CD14-positive monocyte (primary cell): Measurements from ENCODE around the gene ARPC5L. TPM values are rescaled to one million over a fixed set of nuclear protein-coding genes. Genes with fewer than 3 reads are reported as not detected.

ENCODE experiments used
- DNase-seq, 3 donors: peaks; one replicate each; pipeline ENCODE4 v3.0.0-alpha.2; 2011 to 2022
- H2AFZ ChIP-seq: 2 replicates; pipeline ENCODE4 v1.6.0; 2012; ENCODE audit warnings: mild to moderate bottlenecking, low read depth, low read length, inconsistent platforms; ENCODE audit not compliant: insufficient read depth, poor library complexity, severe bottlenecking
- H3K27ac ChIP-seq, 2 donors: 1 replicate in 1 of 2; 2 replicates in 1 of 2; pipeline ENCODE4 v1.5.1; 2012 to 2013; ENCODE audit warnings: low read length in 2 of 2, control low read depth in 1 of 2, inconsistent platforms in 1 of 2, low read depth in 1 of 2, mild to moderate bottlenecking in 1 of 2
- H3K27me3 ChIP-seq, 2 donors: one replicate each; pipeline versions ENCODE4 v1.6.0 to v1.6.1; 2011 to 2013; ENCODE audit warnings: low read length in 2 of 2; ENCODE audit not compliant: control insufficient read depth in 2 of 2, insufficient read depth in 2 of 2
- H3K36me3 ChIP-seq, 2 donors: replicated peaks in 1 of 2; 1 replicate in 1 of 2; 2 replicates in 1 of 2; pipeline versions ENCODE4 v1.5.1 to v1.6.1; 2012 to 2013; ENCODE audit warnings: low read length in 2 of 2, control low read depth in 1 of 2, inconsistent platforms in 1 of 2, mild to moderate bottlenecking in 1 of 2; ENCODE audit not compliant: insufficient read depth in 2 of 2, control insufficient read depth in 1 of 2
- H3K4me1 ChIP-seq, 2 donors: 1 replicate in 1 of 2; 2 replicates in 1 of 2; pipeline versions ENCODE4 v1.5.1 to v1.6.1; 2012 to 2013; ENCODE audit warnings: low read length in 2 of 2, control low read depth in 1 of 2, inconsistent platforms in 1 of 2, mild to moderate bottlenecking in 1 of 2, moderate library complexity in 1 of 2; ENCODE audit not compliant: insufficient read depth in 2 of 2, control insufficient read depth in 1 of 2
- H3K4me2 ChIP-seq: replicated peaks from 2 replicates; pipeline ENCODE3; 2012; ENCODE audit warnings: low read length, moderate library complexity, mild to moderate bottlenecking; ENCODE audit not compliant: poor library complexity, severe bottlenecking; ENCODE audit errors: extremely low read depth
- H3K4me3 ChIP-seq, 3 experiments: fragments of 200-600 bp in 1 of 3; sonication (generic) in 1 of 3; replicated peaks in 1 of 3; 1 replicate in 2 of 3; 2 replicates in 1 of 3; pipeline ENCODE4 v1.5.1; 2011 to 2013; ENCODE audit warnings: low read length in 3 of 3, mild to moderate bottlenecking in 3 of 3, control low read depth in 2 of 3, low read depth in 2 of 3, inconsistent platforms in 1 of 3, moderate library complexity in 1 of 3
- H3K79me2 ChIP-seq: 2 replicates; pipeline ENCODE4 v1.6.0; 2012; ENCODE audit warnings: mild to moderate bottlenecking, control low read depth, inconsistent platforms, low read length, moderate library complexity; ENCODE audit not compliant: insufficient read depth
- H3K9ac ChIP-seq: 2 replicates; pipeline ENCODE4 v1.6.0; 2017; ENCODE audit warnings: low read length, mild to moderate bottlenecking; ENCODE audit not compliant: insufficient read depth, poor library complexity, severe bottlenecking
- H3K9me3 ChIP-seq, 2 donors: replicated peaks in 1 of 2; 1 replicate in 1 of 2; 2 replicates in 1 of 2; pipeline versions ENCODE4 v1.5.1 to v1.6.1; 2012 to 2013; ENCODE audit warnings: low read length in 2 of 2, control low read depth in 1 of 2; ENCODE audit not compliant: control insufficient read depth in 1 of 2, insufficient read depth in 1 of 2
- H4K20me1 ChIP-seq: 2 replicates; pipeline ENCODE4 v1.6.0; 2012; ENCODE audit warnings: mild to moderate bottlenecking, low read length, control low read depth, moderate library complexity; ENCODE audit not compliant: insufficient read depth
- H3K27ac Mint-ChIP-seq, 7 donors: one replicate each; pipeline ENCODE4 v1.8.0; 2020; ENCODE audit warnings: mild to moderate bottlenecking in 7 of 7, mixed read lengths in 7 of 7, moderate library complexity in 6 of 7, inconsistent platforms in 2 of 7
- H3K27me3 Mint-ChIP-seq, 3 donors: one replicate each; pipeline ENCODE4 v1.8.0; 2021 to 2022; ENCODE audit warnings: low read depth in 3 of 3, mild to moderate bottlenecking in 3 of 3, mixed read lengths in 3 of 3, moderate library complexity in 3 of 3, inconsistent platforms in 1 of 3
- H3K36me3 Mint-ChIP-seq, 2 donors: one replicate each; pipeline ENCODE4 v1.8.0; 2020; ENCODE audit warnings: mixed read lengths in 2 of 2, inconsistent platforms in 1 of 2, mild to moderate bottlenecking in 1 of 2
- H3K4me1 Mint-ChIP-seq: one replicate; pipeline ENCODE4 v1.8.0; 2020; ENCODE audit warnings: mild to moderate bottlenecking, mixed read lengths
- H3K4me3 Mint-ChIP-seq, 2 donors: one replicate each; pipeline ENCODE4 v1.8.0; 2020; ENCODE audit warnings: mild to moderate bottlenecking in 2 of 2, mixed read lengths in 2 of 2, moderate library complexity in 1 of 2
- H3K9me3 Mint-ChIP-seq, 7 donors: one replicate each; pipeline ENCODE4 v1.8.0; 2020 to 2022; ENCODE audit warnings: mixed read lengths in 7 of 7, mild to moderate bottlenecking in 6 of 7, moderate library complexity in 6 of 7, inconsistent platforms in 2 of 7
- CTCF ChIP-seq: fragments of 200-600 bp; IDR thresholded peaks from one replicate; pipeline ENCODE4 v1.8.0; 2022; ENCODE audit warnings: antibody characterized with exemption, mild to moderate bottlenecking
- WGBS: methylation state at CpG from one replicate; pipeline ENCODE4 v1.1.5; 2013; ENCODE audit warnings: missing lambda C conversion rate; ENCODE audit not compliant: insufficient coverage; 5-methylcytosine and 5-hydroxymethylcytosine counted together
- intact Hi-C, 2 donors: fragments of 100-400 bp; cut with micrococcal nuclease; formaldehyde crosslinking; loops; one replicate each; pipeline versions ENCODE4 v1.15.0 to v1.15.1; 2023
- polyA plus RNA-seq, 3 donors: library from polyadenylated mRNA; depleted of rRNA in 1 of 3; unstranded in 2 of 3; stranded (reverse) in 1 of 3; fragments of 300-500 nt in 2 of 3; fragments of >200 nt in 1 of 3; fragmentation: Illumina TruSeq in 2 of 3; gene quantifications; 1 replicate in 2 of 3; 2 replicates in 1 of 3; pipeline ENCODE4 v1.2.3, GENCODE V29; 2012 to 2021

ARPC5L gene
- polyA plus RNA-seq, 3 donors: 16.0 to 35.2 (median 20.7) TPM

DNA sequence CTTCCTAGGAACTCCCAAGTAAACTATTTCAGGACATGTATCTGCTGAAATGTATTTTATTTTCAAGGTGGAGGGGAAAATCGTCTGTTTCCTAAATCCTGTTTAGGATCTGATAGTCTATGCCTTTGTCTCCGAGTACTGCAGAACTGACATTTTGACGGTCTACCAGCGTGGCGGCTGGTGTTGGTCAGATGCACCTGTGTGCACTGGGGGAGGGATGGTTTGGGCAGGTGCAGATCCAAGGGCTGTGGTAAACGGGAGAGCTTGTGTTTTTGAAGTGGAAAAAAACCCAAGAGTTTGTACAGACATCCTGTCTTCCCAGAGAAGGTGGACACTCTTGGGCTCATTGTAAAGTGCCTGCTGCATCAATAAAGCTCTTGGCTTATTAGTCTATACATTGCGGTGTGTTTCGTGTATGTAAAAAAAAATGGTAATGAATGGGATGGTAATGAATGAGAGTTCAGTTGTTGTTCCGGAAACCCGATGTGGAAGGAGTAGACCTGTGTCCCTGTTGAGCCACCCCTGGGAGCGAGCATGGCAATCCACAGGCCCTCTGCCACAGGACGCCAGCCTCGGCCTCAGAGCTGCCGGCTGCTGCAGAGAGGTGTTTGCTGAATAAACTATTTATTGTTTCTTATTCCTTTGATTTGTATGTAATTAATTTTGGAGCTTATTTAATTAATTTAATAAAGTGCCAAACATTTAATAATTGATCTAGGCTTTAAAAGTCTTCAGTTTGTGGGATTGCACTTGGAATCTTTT lies 15.3 kb downstream of the ARPC5L start:
- peak overlapping the region; percentile 10 to 76 (median 49) for H3K27ac Mint-ChIP-seq
- no peak overlapping the region for H3K4me3 Mint-ChIP-seq
- peaks cover 12% of the 10 kb centered on the region for H3K4me1 Mint-ChIP-seq
- no peak overlapping the region for H2AFZ ChIP-seq
- WGBS: 96% methylated on average over 12 of the region's 14 CpGs
- peaks cover 50% of the 10 kb centered on the region for H4K20me1 ChIP-seq
- H3K27me3 Mint-ChIP-seq: peaks cover 0 to 1% (median 0%) of the 10 kb centered on the region in 3 donors
- H3K4me1 ChIP-seq: peaks cover 12% of the 10 kb centered on the region in 2 donors
- intact Hi-C loops: no loop called here
- H3K27me3 ChIP-seq: no peaks in the 10 kb centered on the region
- no peak overlapping the region for H3K4me2 ChIP-seq
- peaks cover 86 to 91% of the 10 kb centered on the region in 2 donors for H3K36me3 ChIP-seq
- TF ChIP-seq CTCF: no peak
- no peaks in the 10 kb centered on the region for H3K9me3 ChIP-seq
- peaks cover 38% of the 10 kb centered on the region for H3K79me2 ChIP-seq
- H3K4me3 ChIP-seq: no peak overlapping the region
- H3K9me3 Mint-ChIP-seq: peaks cover 0 to 2% (median 0%) of the 10 kb centered on the region in 7 donors
- H3K9ac ChIP-seq: no peak overlapping the region
- no peak overlapping the region for H3K27ac ChIP-seq
- no peak for DNase-seq
- peaks cover 81 to 86% of the 10 kb centered on the region in 2 donors for H3K36me3 Mint-ChIP-seq

DNA sequence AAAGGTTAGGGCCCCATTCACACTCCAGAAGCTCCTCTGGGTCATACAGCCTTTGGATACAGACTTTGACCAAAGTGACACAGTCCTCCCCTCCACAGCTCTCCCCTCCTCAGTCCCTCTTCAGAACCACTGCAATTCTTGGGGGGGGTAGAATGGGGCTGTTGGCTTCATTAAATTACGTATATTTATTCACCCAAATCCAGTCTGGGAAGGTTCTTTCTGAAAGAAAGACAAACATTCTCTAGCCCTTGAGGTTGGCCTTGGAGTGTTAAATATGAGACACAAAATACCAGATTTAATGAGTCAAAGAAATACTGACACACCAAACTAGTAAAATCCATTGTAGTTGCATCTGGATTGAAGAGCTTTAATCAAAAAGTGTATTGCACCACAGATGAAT lies 16.1 kb downstream of the ARPC5L start:
- Histone ChIP-seq H3K4me2 (no peak overlapping the region), H3K27me3 (no peaks in the 10 kb centered on the region), H3K27ac (no peak overlapping the region), H3K79me2 (peaks cover 31% of the 10 kb centered on the region), H3K9me3 (no peaks in the 10 kb centered on the region), H3K4me1 (peaks cover 4% of the 10 kb centered on the region in 2 donors), H2AFZ (no peak overlapping the region), H4K20me1 (peaks cover 43% of the 10 kb centered on the region), H3K36me3 (peaks cover 92 to 99% of the 10 kb centered on the region in 2 donors), H3K4me3 (no peak overlapping the region), H3K9ac (no peak overlapping the region)
- peaks cover 3% of the 10 kb centered on the region for H3K4me1 Mint-ChIP-seq
- peak overlapping the region in 2 of 7 donors; percentile 41 to 50 for H3K27ac Mint-ChIP-seq
- H3K36me3 Mint-ChIP-seq: peaks cover 87 to 94% of the 10 kb centered on the region in 2 donors
- H3K4me3 Mint-ChIP-seq: no peak overlapping the region
- WGBS: no CpG with 5 or more reads among the region's 1 CpG
- peaks cover 0 to 1% (median 0%) of the 10 kb centered on the region in 3 donors for H3K27me3 Mint-ChIP-seq
- no peak for TF ChIP-seq CTCF
- no peaks in the 10 kb centered on the region for H3K9me3 Mint-ChIP-seq
- intact Hi-C loops: no loop called here
- no peak for DNase-seq
